ENCODE measurements around the gene SLC27A2.

DNA sequence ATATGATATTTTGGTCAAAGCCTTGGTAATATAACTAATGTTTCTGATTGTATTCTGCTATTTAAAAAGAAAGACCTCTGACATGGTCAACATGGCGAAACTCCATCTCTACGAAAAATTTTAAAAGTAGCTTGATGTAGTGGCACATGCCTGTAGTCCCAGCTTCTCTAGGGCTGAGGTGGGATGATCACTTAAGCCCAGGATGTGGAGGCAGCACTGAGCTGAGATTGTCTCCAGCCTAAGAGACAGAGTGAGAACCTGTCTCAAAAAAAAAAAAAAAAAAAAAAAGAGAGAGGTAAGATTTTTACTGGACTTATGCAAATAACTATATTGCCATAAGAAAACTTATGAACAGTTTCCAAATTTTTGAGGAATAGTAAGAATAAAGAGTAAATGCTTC is 30.5 kb upstream of the SLC27A2 start:
- TF ChIP-seq POLR2AphosphoS5 (IDR thresholded peaks at IDR 0.05; ENCODE audit: low read depth, low read length) (no peak), TAF1 (IDR thresholded peaks at IDR 0.05; ENCODE audit: low read depth, low read length) (no peak), POLR2A (IDR thresholded peaks at IDR 0.05; ENCODE audit: low read depth, low read length) (no peak)
